CD4-positive, alpha-beta T cell (primary cell): Measurements from ENCODE around the gene PALM. TPM values are rescaled to one million over a fixed set of nuclear protein-coding genes. Genes with fewer than 3 reads are reported as not detected.
A peak's percentile ranks its signal among the peaks of the same experiment; 100 is the strongest.

Experiments used
- ATAC-seq: fragments of 200-7000 bp; cut with Tn5 transposase; one replicate; pipeline ENCODE4 v1.10.0; 2022; ENCODE audit warnings: mild to moderate bottlenecking; ENCODE audit not compliant: poor library complexity
- CTCF ChIA-PET: fragments of 350-600 bp; sonication (Branson Sonifier 250); formaldehyde crosslinking; loops from one replicate; lab custom pipeline; 2021; ENCODE audit warnings: antibody characterized with exemption, inconsistent platforms; lab: Charles Lee
- POLR2A ChIA-PET: fragments of 350-600 bp; sonication (Branson Sonifier 250); formaldehyde crosslinking; loops from one replicate; lab custom pipeline; 2021; ENCODE audit warnings: antibody characterized with exemption, inconsistent platforms; lab: Charles Lee
- DNase-seq, 14 experiments: peaks; one replicate each; pipeline ENCODE4 v3.0.0-alpha.2; 2013 to 2020; ENCODE audit warnings: mixed read lengths in 2 of 14
- H3K27ac ChIP-seq, 2 donors: one replicate each; pipeline versions ENCODE4 v1.5.1 to v1.7.0; 2013; ENCODE audit warnings: low read length in 2 of 2, low read depth in 1 of 2, mild to moderate bottlenecking in 1 of 2
- H3K27me3 ChIP-seq, 2 experiments: 1 replicate in 1 of 2; 2 replicates in 1 of 2; pipeline versions ENCODE4 v1.6.1 to v1.7.0; 2013; ENCODE audit warnings: low read length in 2 of 2, control low read depth in 1 of 2, mild to moderate bottlenecking in 1 of 2, moderate library complexity in 1 of 2; ENCODE audit not compliant: insufficient read depth in 2 of 2, control insufficient read depth in 1 of 2
- H3K36me3 ChIP-seq: one replicate; pipeline ENCODE4 v1.6.1; 2013; ENCODE audit warnings: low read length, control low read depth; ENCODE audit not compliant: insufficient read depth
- H3K4me1 ChIP-seq: one replicate; pipeline ENCODE4 v1.6.1; 2013; ENCODE audit warnings: low read length, control low read depth; ENCODE audit not compliant: insufficient read depth
- H3K4me3 ChIP-seq: one replicate; pipeline ENCODE4 v1.5.1; 2013; ENCODE audit warnings: mild to moderate bottlenecking, low read length, moderate library complexity
- H3K9me3 ChIP-seq, 2 experiments: 1 replicate in 1 of 2; 2 replicates in 1 of 2; pipeline versions ENCODE4 v1.6.1 to v1.7.0; 2013; ENCODE audit warnings: low read length in 2 of 2, mild to moderate bottlenecking in 2 of 2, control low read depth in 1 of 2, moderate library complexity in 1 of 2; ENCODE audit not compliant: control insufficient read depth in 1 of 2, insufficient read depth in 1 of 2
- H3K27ac Mint-ChIP-seq: one replicate; pipeline ENCODE4 v1.8.0; 2020; ENCODE audit warnings: mixed read lengths
- H3K27me3 Mint-ChIP-seq: one replicate; pipeline ENCODE4 v1.8.0; 2021; ENCODE audit warnings: mixed read lengths
- H3K36me3 Mint-ChIP-seq: one replicate; pipeline ENCODE4 v1.8.0; 2021; ENCODE audit warnings: low read depth, mixed read lengths
- H3K4me1 Mint-ChIP-seq: one replicate; pipeline ENCODE4 v1.8.0; 2021; ENCODE audit warnings: low read depth, mixed read lengths
- H3K4me3 Mint-ChIP-seq: one replicate; pipeline ENCODE4 v1.8.0; 2020; ENCODE audit warnings: mild to moderate bottlenecking, mixed read lengths
- H3K9me3 Mint-ChIP-seq: one replicate; pipeline ENCODE4 v1.8.0; 2020; ENCODE audit warnings: mixed read lengths
- CTCF ChIP-seq: fragments of 200-600 bp; IDR thresholded peaks from one replicate; pipeline ENCODE4 v1.8.0; 2022; ENCODE audit warnings: antibody characterized with exemption, mild to moderate bottlenecking
- intact Hi-C, 2 experiments: fragments of 100-400 bp; cut with DNase I in 1 of 2; cut with micrococcal nuclease in 1 of 2; formaldehyde crosslinking; loops; one replicate each; pipeline versions ENCODE4 v1.15.1 to v1.9.0; 2023 to 2025; cut with DNase I, micrococcal nuclease
- total RNA-seq, 174 experiments: library from RNA in 2 of 174; stranded (reverse) in 2 of 174; gene quantifications; one replicate each; pipeline ENCODE4 v1.2.3 and lab custom pipeline; 2021 to 2026

The PALM gene
- total RNA-seq, 2 experiments from 2014 or later = not detected

DNA sequence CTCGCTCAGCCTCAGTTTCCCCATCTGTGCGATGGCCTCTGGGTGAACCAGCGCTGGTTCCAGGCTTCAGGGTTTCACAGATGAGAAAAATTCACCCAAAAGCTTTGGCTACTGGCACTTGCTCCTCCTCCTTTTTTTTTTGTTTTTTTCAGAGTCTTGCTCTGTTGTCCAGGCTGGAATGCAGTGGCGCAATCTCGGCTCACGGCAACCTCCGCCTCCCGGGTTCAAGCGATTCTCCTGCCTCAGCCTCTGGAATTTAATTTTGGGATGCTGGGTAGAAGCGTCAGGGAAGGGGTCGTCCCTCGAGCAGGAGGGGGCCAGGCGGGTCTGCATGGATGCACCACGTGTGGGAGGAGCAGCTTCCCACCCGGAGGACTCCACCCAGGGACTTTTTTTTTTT lies 20.5 kb upstream of the PALM start:
- DNase-seq = no peak
- H3K36me3 Mint-ChIP-seq = no peaks in the 10 kb centered on the region
- Histone ChIP-seq H3K36me3 (no peaks in the 10 kb centered on the region), H3K4me3 (no peak overlapping the region), H3K27ac (no peak overlapping the region), H3K4me1 (no peaks in the 10 kb centered on the region), H3K9me3 (peaks cover 0 to 2% of the 10 kb centered on the region in 2 experiments), H3K27me3 (no peaks in the 10 kb centered on the region)
- intact Hi-C loops = no loop called here
- H3K27me3 Mint-ChIP-seq = no peaks in the 10 kb centered on the region
- no peak for TF ChIP-seq CTCF
- CTCF ChIA-PET = no interaction called here
- no peak overlapping the region for H3K27ac Mint-ChIP-seq
- POLR2A ChIA-PET = no interaction called here
- no peaks in the 10 kb centered on the region for H3K9me3 Mint-ChIP-seq
- no peak overlapping the region for H3K4me3 Mint-ChIP-seq
- H3K4me1 Mint-ChIP-seq = no peaks in the 10 kb centered on the region
- no peak for ATAC-seq

GRCh38 chr19:688992-689391 lies 19.7 kb upstream of the PALM start:
- ATAC-seq (no peak), DNase-seq (peak in 1 of 14 experiments; percentile 12)
- Histone ChIP-seq H3K9me3 (no peaks in the 10 kb centered on the region), H3K4me3 (no peak overlapping the region), H3K4me1 (no peaks in the 10 kb centered on the region), H3K27me3 (no peaks in the 10 kb centered on the region), H3K36me3 (no peaks in the 10 kb centered on the region), H3K27ac (no peak overlapping the region)
- H3K27ac Mint-ChIP-seq = no peak overlapping the region
- intact Hi-C loops = no loop called here
- H3K27me3 Mint-ChIP-seq = no peaks in the 10 kb centered on the region
- H3K4me3 Mint-ChIP-seq = no peak overlapping the region
- POLR2A ChIA-PET = no interaction called here
- CTCF ChIA-PET = no interaction called here
- H3K9me3 Mint-ChIP-seq = no peaks in the 10 kb centered on the region
- no peaks in the 10 kb centered on the region for H3K4me1 Mint-ChIP-seq
- no peaks in the 10 kb centered on the region for H3K36me3 Mint-ChIP-seq
- no peak for TF ChIP-seq CTCF

- no peaks in the 10 kb centered on the region for H3K36me3 Mint-ChIP-seq
- intact Hi-C loops = no loop called here
- no peak for ATAC-seq
Measured at GRCh38 chr19:690203-690602, 18.5 kb upstream of the PALM start.

More at GRCh38 chr19:690203-690602, 18.5 kb upstream of the PALM start:
- Histone ChIP-seq H3K9me3 (peaks cover 0 to 6% of the 10 kb centered on the region in 2 experiments), H3K36me3 (no peaks in the 10 kb centered on the region), H3K4me1 (peaks cover 8% of the 10 kb centered on the region), H3K4me3 (no peak overlapping the region), H3K27me3 (peaks cover 7% of the 10 kb centered on the region in 2 experiments), H3K27ac (no peak overlapping the region)
- Mint-ChIP-seq H3K4me3 (no peak overlapping the region), H3K4me1 (no peaks in the 10 kb centered on the region), H3K27ac (no peak overlapping the region), H3K9me3 (no peaks in the 10 kb centered on the region), H3K27me3 (peaks cover 7% of the 10 kb centered on the region)
- POLR2A ChIA-PET = no interaction called here
- DNase-seq = no peak
- CTCF ChIA-PET = no interaction called here
- no peak for TF ChIP-seq CTCF
